Type B pancreatic cell (in vitro differentiated cells): ENCODE data around the gene TAS1R3. TPM values are rescaled to one million over a fixed set of nuclear protein-coding genes. Genes with fewer than 3 reads are reported as not detected.

Source experiments
- DNase-seq: peaks from one replicate; pipeline ENCODE4 v3.0.0; 2021; ENCODE audit warnings: mixed read lengths; ENCODE audit not compliant: unreplicated experiment; ENCODE audit errors: extremely low spot score
- H3K27ac Mint-ChIP-seq: 2 replicates; pipeline ENCODE4 v1.8.0; 2021; ENCODE audit warnings: mild to moderate bottlenecking, mixed read lengths
- H3K27me3 Mint-ChIP-seq: 2 replicates; pipeline ENCODE4 v1.8.0; 2021; ENCODE audit warnings: mixed read lengths
- H3K36me3 Mint-ChIP-seq: 2 replicates; pipeline ENCODE4 v1.8.0; 2021; ENCODE audit warnings: mixed read lengths
- H3K4me1 Mint-ChIP-seq: one replicate; pipeline ENCODE4 v1.8.0; 2021; ENCODE audit warnings: mixed read lengths; ENCODE audit not compliant: unreplicated experiment
- H3K4me3 Mint-ChIP-seq: 2 replicates; pipeline ENCODE4 v1.8.0; 2021; ENCODE audit warnings: mild to moderate bottlenecking, mixed read lengths
- H3K9me3 Mint-ChIP-seq: 2 replicates; pipeline ENCODE4 v1.8.0; 2021; ENCODE audit warnings: mixed read lengths
- CTCF ChIP-seq: fragments of 200-600 bp; sonication (generic); conservative IDR thresholded peaks from 2 replicates; pipeline ENCODE4 v1.5.0; 2021; ENCODE audit warnings: antibody characterized with exemption, mild to moderate bottlenecking
- total RNA-seq: library from RNA; stranded (reverse); gene quantifications from 2 replicates; pipeline ENCODE4 v1.2.1, GENCODE V29; 2021; ENCODE audit warnings: low replicate concordance

Gene TAS1R3
- total RNA-seq, 1 donor from 2014 or later, result 0.89 TPM

- H3K36me3 Mint-ChIP-seq, result no peaks in the 10 kb centered on the region
- peak; percentile 20 for TF ChIP-seq CTCF
- peak overlapping the region; percentile 93 for H3K27ac Mint-ChIP-seq
- H3K4me1 Mint-ChIP-seq, result peaks cover 15% of the 10 kb centered on the region
- no peaks in the 10 kb centered on the region for H3K9me3 Mint-ChIP-seq
- H3K27me3 Mint-ChIP-seq, result no peaks in the 10 kb centered on the region
- DNase-seq, result no peak
- H3K4me3 Mint-ChIP-seq, result peak overlapping the region; percentile 91
Observed at GRCh38 chr1:1306070-1306660, 24.9 kb upstream of the TAS1R3 start.

GRCh38 chr1:1306661-1307260 is 24.3 kb upstream of the TAS1R3 start:
- Mint-ChIP-seq H3K9me3 (no peaks in the 10 kb centered on the region), H3K27ac (peak overlapping the region; percentile 93), H3K4me1 (peaks cover 15% of the 10 kb centered on the region), H3K27me3 (no peaks in the 10 kb centered on the region), H3K36me3 (no peaks in the 10 kb centered on the region), H3K4me3 (peak overlapping the region; percentile 91)
- no peak for TF ChIP-seq CTCF
- DNase-seq, result no peak

DNA sequence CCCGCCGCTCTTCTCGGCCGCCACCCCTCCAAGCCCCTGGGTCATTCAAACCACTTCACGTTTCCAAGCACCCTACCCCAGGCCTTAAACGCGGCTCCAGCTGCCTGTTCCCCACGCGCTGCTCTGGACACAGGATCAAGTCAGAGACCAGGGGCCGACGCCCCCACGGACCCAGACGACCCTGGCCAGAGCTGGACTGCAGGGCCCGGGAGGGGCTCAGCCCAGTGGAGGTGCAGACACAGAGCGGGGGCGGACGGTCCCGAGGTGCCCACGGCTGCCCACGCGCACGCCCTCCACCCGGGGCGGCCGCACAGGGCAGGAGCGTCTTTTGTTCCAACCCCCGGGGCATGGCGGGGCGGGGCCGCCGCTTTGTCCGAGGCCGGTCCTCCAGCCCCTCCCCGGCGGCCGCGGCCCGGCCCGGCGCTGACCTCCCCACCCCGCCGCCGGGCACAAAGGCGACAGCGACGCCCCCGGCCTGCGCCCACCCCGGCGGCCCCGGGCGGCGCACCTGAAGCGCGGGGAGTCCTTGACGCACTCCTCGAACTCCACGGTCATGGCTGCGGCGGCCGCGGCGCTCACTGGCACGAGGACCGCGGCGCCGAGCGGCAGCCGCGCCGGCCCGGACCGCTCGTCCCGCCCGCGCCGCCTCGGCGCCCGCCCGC is 23.7 kb upstream of the TAS1R3 start:
- H3K36me3 Mint-ChIP-seq, result no peaks in the 10 kb centered on the region
- DNase-seq, result no peak
- H3K27ac Mint-ChIP-seq, result peak overlapping the region; percentile 93
- H3K9me3 Mint-ChIP-seq, result no peaks in the 10 kb centered on the region
- H3K4me1 Mint-ChIP-seq, result peaks cover 15% of the 10 kb centered on the region
- H3K4me3 Mint-ChIP-seq, result peak overlapping the region; percentile 91
- no peak for TF ChIP-seq CTCF
- H3K27me3 Mint-ChIP-seq, result no peaks in the 10 kb centered on the region

GRCh38 chr1:1307923-1308755 is 22.9 kb upstream of the TAS1R3 start, which contains the start of the genes ACAP3 and PUSL1:
Gene ACAP3, minus strand, starts transcription at chr1:1307930. Its CDS starts 115 bp downstream, at chr1:1307815.
Gene PUSL1, plus strand, starts transcription at chr1:1308597. Its CDS starts 47 bp downstream, at chr1:1308644.
- Mint-ChIP-seq H3K27me3 (no peaks in the 10 kb centered on the region), H3K4me3 (peak within 1 kb of the TSS; percentile 91), H3K4me1 (peaks cover 15% of the 10 kb centered on the region)

More at GRCh38 chr1:1307923-1308755, 22.9 kb upstream of the TAS1R3 start, which contains the start of the genes ACAP3 and PUSL1:
- no peaks in the 10 kb centered on the region for H3K36me3 Mint-ChIP-seq
- TF ChIP-seq CTCF, result no peak
- peak within 1 kb of the TSS; percentile 93 for H3K27ac Mint-ChIP-seq
- peak; percentile 92 for DNase-seq
- H3K9me3 Mint-ChIP-seq, result no peaks in the 10 kb centered on the region
